Stimulated activated CD8-positive, alpha-beta memory T cell treated with anti-CD3 and anti-CD28 coated beads, Interleukin-12 subunit alpha, Interleukin-12 subunit beta, amount 100 ng/mL, for 4 hours (primary cell): ENCODE data around the gene REG1A.

Experiments used
- DNase-seq: peaks from one replicate; pipeline ENCODE4 v3.0.0-alpha.2; 2020; ENCODE audit warnings: low read depth

The REG1A gene, protein sequence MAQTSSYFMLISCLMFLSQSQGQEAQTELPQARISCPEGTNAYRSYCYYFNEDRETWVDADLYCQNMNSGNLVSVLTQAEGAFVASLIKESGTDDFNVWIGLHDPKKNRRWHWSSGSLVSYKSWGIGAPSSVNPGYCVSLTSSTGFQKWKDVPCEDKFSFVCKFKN

DNA sequence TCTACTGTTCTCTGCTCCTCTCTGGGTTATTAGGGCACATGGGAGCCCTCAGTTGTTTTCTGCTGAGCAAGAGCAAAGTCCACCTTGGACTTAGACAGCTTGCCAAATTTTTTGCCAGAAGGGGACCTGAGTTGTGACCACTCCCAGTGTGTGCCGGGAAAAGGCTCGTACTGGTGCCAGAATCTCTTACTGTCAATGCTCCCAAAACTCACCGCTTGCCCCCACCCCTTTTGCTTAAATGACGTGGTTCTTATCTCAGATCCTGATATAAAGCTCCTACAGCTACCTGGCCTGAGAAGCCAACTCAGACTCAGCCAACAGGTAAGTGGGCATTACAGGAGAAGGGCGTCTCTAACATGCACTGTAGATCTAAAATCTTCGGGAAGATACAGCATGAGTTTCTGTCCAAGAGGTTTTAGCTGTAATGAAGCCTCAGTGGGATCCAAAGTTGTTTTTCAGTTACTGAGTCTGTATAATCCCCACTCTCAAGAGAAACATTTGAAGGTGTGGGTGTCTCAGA lies at the start of gene REG1A:
REG1A (plus strand) TSS at position 295 of the 520 bp plus-strand sequence. CDS start 374 bp downstream, outside the sequence.
- DNase-seq, result no peak

DNA sequence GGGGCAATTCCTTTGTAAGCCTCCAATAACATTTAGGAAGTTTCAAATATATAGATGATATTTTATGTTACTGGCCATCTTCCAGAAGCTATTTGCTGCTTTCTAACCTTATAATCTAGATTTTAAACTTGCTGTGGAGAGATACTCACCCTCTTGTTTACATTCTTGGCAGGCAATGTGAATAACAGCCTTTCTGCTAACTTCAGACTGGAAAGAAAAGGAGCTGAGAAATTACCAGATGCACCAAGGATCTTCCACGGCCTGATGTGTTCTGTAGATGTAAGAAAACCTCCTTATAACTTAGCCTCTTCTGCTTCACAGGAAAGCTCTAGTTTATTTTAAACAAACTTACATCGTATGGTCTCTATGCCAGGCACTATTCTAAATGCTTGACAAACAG lies 49.2 kb upstream of the REG1A start:
- DNase-seq, result no peak

DNA sequence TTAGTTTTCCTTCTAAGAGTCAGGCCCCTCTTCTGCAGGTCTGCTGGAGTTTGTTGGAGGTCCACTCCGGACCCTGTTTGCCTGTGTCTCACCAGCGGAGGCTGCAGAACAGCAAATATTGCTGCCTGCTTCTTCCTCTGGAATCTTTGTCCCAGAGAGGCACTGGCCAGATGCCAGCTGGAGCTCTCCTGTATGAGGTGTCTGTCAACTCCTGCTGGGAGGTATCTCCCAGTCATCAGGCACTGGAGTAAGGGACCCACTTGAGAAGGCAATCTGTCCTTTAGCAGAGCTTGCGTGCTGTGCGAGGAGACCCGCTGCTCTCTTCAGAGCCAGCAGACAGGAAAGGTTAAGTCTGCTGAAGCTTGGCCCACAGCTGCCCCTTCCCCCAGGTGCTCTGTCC lies 37.3 kb upstream of the REG1A start:
- DNase-seq, result no peak

DNA sequence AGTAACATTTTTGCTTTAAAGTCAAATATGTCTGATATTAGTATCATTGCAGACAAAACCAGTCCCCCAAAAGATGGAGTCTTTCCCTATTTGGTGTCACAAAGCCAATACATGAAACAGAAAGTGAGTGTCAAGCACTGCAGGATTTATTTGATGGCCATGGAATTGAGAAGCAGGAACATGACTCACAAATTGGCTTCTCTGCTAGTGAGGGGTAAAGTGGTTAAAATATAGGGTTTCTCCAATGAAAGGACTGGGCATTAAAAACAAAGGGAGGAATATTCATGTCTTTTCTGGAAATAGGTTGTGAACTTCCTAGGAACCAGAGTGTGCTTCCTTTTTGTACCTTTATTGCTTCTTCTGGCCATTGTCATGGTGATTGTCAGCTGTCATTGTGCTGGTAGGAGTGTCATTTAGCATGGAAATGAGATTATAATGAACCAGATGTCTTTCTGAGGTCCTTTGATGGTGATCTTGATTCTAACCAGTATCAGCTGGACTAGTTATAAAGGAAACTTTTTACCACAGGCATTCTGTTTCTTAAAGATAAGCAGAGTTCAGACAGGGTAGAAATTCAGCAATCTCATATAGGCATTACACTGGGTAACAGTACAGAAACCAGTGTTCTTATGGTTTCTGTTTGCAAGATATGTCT lies 36.6 kb upstream of the REG1A start:
- DNase-seq, result no peak

DNA sequence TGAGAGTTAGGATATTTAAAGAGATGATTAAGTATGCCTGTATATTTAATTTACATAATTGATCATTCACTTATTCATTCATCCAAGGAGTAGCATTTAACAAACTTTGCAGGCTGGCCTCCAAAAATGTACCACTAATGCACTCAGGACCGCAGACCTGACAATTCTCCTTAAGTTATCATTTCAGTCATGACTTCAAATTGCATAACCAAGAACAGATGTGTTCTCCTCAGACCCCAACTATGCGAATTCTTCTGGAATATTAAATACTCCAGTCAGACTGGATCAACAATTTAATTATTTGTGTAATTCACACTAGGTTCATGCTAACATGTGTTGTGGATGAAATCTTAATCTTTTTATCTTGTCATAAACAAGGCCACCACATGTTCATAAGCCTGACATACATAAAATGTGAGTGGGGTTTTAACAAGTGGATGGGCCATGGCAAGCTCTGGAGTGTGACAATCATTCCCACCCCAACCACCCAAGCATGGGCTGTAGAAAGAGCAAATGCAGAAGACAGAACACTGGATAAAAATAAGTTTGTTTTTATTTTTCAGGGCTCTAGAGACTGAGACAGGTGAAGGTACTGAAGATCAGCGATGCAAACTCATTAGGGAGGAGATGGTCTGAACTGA lies 35.7 kb upstream of the REG1A start:
- no peak for DNase-seq

DNA sequence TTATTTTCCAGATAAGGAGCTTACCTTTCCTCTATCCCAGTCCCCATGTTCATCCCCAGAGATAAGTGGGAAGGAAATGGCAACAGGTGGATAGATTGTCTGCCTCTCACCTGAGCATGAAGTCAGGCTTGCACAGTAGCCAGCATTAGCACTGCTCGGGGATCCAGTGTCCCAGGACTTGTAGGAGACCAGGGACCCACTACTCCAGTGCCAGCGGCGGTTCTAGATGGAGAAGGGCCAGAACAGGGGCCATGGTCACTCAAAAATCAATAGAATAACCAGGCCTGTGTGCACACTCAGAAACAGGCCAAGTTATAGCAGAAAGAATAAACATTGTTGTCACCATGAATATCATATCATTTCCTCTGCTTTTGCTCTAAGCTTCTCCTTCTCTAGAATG lies 34.9 kb upstream of the REG1A start:
- no peak for DNase-seq

DNA sequence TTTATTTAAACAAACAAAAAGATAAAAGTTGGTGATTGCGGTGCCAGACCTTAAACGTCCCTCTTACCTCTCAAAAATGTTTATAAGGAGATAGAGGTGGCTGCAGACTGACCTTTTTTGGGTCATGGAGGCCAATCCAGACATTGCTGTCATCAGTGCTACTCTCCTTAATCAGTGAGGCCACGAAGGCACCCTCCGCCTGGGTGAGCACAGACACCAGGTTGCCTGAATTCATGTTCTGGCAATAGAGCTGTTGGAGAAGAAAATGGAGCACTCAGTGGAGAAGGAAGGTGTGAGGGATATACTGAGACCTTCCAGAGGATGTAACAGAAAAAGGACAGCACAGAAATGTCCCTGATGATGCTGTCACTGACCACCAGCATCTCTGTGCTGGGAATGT lies 34.0 kb upstream of the REG1A start:
- DNase-seq, result no peak

DNA sequence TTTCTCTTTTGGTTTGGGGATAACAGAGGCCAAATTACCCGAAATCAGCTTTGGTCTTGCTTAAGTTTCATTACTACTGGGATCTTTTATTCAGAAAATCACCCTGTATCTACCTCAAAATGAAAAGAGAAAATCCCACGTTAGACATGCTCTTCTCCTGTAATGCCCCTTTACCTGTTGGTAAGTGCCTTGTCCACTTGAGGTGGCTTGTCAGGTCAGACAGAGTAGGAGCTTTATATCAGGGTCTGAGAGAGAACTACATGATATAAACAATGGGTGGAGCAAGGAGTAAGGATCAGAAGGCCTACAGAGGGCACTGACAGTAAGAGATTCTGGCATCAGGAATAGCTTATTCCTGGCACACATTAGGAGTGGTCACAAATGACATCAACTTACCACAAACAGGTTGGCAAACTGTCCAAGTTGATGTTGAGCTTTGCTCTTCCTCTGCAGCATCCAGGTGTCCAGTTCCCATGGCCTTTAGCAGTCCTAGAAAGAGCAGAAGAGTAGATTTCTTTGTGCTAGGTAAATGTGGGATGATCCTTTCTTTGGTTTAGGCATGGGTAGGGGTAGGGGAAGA lies 32.4 kb upstream of the REG1A start, which contains the start of gene REG1B:
REG1B (minus strand) TSS at position 209 of the 580 bp plus-strand sequence. CDS start 381 bp downstream, outside the sequence.
- no peak for DNase-seq

DNA sequence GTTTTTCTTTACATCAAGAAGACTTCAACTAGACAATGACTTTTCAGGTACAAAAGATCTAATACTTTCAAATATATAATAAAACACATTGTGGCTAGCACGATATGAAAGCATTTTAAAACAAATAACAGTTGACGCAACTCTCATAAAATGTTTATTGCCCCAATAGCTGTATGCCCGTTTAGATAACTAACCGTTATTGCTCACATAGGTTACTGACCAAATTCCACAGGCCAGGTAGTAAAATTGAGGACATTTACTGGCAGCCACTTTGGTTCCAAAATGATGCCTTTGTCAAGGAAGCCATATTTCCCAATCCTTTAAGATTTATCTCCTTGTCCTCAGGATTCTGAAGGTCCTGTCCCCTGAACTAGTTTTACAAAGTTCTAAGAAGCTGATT lies 29.6 kb upstream of the REG1A start:
- DNase-seq, result no peak

DNA sequence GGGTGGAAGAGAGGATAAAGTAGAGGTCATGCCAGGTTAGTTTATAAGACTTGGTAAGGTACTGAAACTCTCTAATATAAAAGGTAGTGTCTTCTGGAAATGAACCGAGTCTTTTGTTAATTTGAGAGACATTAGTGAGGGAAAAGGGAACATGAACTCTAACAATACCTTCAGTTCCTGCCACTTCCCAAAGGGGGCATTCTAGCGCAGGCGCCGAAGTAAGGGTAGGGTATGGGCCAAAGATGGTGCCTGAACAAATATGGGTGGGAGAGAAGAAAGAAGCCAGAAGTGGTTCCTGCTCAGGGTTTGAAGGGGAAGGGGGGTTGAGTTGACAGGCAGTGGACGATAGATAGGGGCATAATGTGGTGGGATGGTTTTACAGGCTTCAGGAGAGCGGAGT lies 22.4 kb upstream of the REG1A start:
- no peak for DNase-seq

DNA sequence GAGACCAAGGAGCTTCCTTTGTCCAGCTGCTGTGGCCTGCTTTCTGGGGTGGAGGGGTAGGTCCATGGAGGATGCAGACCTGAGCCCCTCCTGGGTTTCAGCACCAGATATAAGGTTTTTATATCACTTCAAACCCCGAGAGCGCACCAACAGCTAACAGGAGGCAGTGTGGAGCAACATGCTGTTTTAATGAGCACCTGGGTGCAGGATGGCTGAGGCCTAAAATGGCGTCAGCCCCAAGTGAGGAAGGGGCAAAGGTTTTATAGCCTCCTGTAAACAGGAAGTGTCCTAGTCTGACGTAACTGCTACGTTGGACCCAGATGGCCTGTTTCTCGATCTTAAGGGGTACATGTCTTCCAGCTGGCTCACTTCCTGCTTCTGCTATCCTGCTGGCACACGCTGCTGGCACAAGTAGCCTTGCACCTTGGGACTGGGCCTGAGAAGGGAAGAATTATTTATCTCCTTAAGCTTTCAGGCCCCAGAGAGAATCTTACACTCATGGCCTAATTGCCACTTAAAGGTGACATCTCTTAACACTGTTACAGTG lies 21.1 kb upstream of the REG1A start:
- DNase-seq, result no peak

DNA sequence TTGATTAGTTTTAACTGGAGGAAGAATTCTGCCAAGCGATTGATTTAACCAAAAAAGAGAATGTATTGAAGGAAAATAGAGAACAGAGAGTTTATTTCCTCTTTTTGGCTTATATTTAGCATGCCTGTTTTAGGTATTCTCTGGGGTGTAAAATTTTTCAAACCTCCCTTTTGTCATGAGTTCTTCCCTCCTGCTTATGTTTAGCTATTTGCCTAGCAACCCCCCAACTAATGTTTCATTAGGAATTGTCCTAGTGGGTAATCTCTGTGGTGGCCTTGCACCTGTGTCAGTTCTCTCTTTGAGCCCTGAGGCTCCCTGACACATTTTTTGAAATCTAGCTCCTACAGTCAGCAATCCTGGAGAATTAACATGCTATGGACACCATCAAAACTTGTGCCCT lies 20.0 kb upstream of the REG1A start:
- DNase-seq, result no peak

DNA sequence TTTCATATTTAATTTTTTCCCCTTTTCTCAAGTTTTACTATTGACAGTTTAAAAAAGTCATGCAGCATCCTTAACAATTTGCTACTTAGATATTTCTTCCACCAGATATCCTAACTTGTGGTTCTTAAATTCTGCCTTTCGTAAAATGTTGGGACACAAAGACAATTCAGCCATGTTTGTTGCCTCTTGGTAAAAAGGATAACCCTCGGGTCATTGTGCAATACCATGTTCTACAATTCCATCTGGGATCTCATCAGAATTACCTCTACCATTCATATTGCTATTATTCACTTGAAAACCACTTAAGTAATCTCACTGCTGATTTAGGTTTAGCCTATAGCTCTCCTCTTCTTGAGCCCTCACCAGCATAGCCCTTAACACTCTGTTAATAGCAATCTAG lies 19.3 kb upstream of the REG1A start:
- DNase-seq, result no peak

DNA sequence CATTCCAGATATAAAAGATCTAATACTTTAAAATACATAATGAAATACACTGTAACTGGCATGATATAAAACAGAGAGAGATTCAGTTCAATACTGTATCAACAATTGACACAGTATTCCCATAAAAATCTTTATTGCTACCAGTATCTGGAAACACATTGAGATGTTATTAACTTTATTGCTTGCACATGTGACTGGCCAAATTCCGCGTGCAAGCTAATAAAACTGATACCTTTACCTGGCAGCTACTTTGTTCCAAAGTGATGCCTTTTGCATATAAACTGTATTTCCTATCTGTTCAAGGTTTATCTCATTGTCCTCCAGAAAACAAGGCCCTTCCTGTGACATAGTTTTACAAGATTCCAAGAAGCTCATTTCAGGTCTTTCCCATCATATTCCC lies 17.1 kb upstream of the REG1A start:
- no peak for DNase-seq

DNA sequence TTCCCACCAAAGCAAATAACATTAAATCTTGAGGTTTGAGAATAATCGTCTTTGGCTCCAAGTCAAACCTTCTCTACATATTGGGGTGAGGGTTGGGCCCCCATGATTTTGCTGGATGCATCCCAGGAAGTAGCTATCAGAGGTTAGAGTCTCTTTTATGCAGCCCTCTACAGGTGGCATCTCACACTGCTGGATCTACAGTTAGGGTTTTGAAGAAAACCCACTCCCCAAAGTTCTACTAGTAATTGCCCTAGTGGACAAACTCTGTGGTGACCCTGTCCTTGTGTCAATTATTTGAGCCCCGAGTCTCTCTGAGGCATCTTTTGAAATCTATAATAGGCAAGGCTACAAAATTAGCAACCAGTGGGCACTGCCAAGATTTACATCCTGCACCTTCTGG lies 15.0 kb upstream of the REG1A start:
- DNase-seq, result no peak

DNA sequence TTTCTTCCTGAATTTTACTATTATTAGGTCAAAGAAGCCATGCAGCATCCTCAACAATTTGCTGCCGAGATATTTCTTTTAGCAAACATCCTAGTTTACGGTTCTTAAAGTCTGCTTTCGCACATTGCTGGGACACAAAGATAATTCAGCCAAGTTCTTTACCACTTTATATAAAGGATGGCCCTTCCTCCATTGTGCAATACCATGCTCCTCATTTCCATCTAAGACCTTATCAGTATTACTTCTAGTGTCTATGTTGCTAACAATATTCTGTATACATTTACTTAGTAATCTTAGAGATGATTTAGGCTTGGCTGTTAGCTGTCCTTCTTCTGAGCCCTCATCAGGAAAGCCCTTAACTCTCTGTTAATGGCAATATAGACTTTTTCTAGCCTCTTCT lies 8.0 kb upstream of the REG1A start:
- no peak for DNase-seq

DNA sequence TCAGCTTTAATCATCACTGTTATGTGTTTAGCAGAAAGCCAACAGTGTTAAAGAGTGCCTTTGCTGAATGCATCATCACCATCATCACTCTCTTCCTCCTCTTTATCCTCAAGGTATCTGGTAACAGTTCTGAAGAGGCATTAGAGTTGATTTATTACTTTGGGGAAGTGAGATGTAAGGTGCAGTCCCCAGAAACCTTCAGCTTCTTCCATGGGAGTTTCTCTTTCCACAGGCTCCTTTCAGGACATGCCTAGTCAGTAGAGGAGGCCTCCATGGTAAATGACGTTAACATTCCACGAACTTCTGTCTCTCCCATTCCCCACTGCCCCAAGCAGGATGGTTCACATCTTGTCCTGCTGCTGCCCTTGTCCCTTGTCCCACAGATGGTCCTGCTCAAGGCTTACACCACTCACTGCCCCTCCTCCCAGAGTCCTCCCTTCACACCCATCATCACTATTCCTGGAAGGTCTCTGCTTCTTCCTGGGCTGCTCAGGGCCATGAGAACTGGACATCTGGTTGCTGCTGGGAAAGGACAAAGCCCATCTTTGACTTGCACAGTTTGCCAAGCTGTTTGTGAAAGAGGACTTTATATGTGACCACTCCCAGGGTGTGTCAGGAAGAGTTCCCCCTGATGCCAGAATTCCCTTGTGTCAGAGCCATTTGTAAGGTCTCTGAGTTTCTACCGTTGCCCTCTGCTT lies 5.3 kb upstream of the REG1A start:
- DNase-seq, result no peak

DNA sequence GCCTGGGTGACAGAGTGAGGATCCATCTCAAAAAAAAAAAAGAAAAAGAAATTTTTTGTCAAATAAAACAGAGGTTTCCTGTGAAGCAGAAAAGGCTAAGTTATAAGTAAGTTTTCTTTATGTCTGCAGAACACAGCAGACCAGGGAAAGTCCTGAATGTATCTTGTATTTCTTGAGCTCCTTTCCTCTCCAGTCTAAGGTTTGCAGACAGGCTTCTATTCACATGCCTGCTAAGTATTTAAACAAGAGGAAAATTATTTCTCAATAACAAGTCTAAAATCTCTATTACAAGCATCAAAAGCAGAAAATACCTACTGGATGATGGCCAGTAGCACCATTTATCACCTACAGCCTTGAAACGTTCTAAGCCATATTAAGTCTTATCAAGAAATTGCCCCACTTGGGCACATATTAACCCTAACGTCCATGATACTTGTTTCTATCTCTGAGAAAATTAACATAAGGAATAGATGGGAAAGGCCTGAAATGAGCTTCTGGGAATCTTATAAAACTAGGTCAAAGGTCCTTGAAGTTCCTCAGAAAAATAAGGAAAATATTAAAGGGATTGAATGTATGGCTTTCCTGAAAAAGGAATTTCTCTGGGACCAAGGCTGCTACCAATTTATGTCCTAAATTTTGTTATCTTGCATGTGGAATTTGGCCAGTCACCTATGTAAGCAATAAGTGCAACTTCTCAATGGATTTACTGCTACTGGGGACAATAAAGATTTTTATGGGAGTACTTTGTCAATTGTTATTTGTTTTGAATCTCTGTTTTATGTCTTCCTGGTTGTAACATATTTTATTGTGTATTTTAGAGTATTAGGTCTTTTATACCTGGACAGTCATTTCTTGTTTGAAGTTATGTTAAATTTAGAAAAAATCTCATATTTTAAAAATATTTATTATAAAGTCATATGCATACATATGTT lies 3.0 kb upstream of the REG1A start:
- no peak for DNase-seq

DNA sequence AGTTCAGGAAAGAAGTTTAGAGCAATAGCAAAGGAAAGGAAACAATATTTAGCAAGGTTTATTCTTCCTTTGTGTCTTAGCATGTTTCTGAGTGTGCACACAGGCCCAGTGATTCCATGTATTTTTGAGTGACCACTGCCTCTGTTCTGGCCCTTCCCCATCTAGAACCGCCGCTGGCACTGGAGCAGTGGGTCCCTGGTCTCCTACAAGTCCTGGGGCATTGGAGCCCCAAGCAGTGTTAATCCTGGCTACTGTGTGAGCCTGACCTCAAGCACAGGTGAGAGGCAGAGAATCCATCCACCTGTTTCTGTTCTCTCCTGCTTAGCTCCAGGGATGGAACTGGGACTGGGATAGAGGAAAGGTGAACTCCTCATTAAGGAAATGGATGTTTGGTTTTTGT lies 2.4 kb downstream of the REG1A start:
- no peak for DNase-seq

DNA sequence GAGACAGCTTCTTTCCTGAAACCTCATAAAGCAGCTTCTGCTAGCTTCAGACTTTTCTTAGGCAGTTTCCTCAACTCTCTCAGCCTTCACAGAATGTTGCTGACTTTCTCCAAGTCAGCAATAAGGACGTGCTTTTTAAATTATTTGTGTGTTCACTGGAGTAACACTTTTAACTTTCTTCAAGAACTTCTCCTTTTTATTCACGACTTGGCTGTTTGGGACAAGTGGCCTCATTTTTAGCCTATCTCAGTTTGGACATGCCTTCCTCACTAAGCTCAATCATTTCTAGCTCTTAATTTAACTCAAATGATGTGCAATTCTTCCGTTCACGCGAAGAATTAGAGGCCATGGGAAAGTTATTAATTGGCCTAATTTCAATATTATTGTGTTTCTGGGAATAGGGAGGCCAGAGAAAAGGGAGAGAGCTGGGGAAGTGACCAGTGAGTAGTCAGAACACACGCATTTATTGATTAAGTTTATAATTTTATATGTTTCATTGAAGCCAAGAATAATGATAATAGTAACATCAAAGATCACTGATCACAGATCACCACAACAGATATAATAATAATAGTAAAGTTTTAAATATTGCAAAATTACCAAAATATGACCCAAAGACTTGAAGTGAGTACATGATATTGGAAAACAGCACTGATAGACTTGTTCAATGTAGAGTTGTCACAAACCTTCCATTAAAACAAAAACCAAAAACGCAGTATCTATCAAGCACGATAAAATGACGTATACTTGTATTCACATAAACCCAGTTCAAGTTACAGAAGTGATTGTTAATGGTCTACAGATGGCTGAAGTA lies 4.8 kb downstream of the REG1A start:
- DNase-seq, result no peak
